ENCODE measurements around the gene CD302. TPM values are rescaled to one million over a fixed set of nuclear protein-coding genes. Genes with fewer than 3 reads are reported as not detected.
A peak's percentile ranks its signal among the peaks of the same experiment; 100 is the strongest.

CD302 gene
- total and polyA plus RNA-seq, 9 donors, result 37.8 to 86.0 (median 59.7) TPM

GRCh38 chr2:159798376-159798725, 343 bp upstream of the CD302 start:
- Histone ChIP-seq H3K27me3 (no peaks in the 10 kb centered on the region), H3K9me3 (peaks cover 0 to 3% of the 10 kb centered on the region in 2 donors), H3K27ac (peak overlapping the region in 1 of 2 donors; percentile 74), H3K4me1 (ENCODE audit: insufficient read depth) (peaks cover 13% of the 10 kb centered on the region), H3K4me3 (peak overlapping the region; percentile 91), H3K36me3 (no peaks in the 10 kb centered on the region)
- intact Hi-C loops (cut with DNase I), result no loop called here
- DNase-seq, result no peak
- WGBS, 3 donors, result 2 to 4% (median 3%) methylated on average over 9 of the region's 9 CpGs
- TF ChIP-seq CTCF (IDR thresholded peaks at IDR 0.05) (no peak), EP300 (IDR thresholded peaks at IDR 0.05) (no peak), POLR2A (IDR thresholded peaks at IDR 0.05) (no peak)

- intact Hi-C loops (cut with DNase I), result no loop called here
- Histone ChIP-seq H3K27me3 (no peaks in the 10 kb centered on the region), H3K27ac (no peak overlapping the region), H3K4me1 (ENCODE audit: insufficient read depth) (peaks cover 13% of the 10 kb centered on the region), H3K36me3 (no peaks in the 10 kb centered on the region), H3K9me3 (peaks cover 0 to 3% of the 10 kb centered on the region in 2 donors), H3K4me3 (peak overlapping the region; percentile 91)
- DNase-seq, result no peak
- WGBS, 3 donors, result 1 to 3% (median 2%) methylated on average over 4 of the region's 4 CpGs
- no peak for TF ChIP-seq POLR2A (IDR thresholded peaks at IDR 0.05)
- no peak for TF ChIP-seq EP300 (IDR thresholded peaks at IDR 0.05)
- no peak for TF ChIP-seq CTCF (IDR thresholded peaks at IDR 0.05)
Observed at GRCh38 chr2:159797225-159797542, 824 bp downstream of the CD302 start.

GRCh38 chr2:159795841-159796690, 1.9 kb downstream of the CD302 start:
- Histone ChIP-seq H3K36me3 (no peaks in the 10 kb centered on the region), H3K4me1 (ENCODE audit: insufficient read depth) (peaks cover 13% of the 10 kb centered on the region), H3K27ac (no peak overlapping the region), H3K4me3 (no peak overlapping the region), H3K9me3 (peaks cover 0 to 3% of the 10 kb centered on the region in 2 donors), H3K27me3 (no peaks in the 10 kb centered on the region)
- no peak for DNase-seq
- WGBS, 3 donors, result 33 to 49% (median 42%) methylated on average over 7 of the region's 7 CpGs
- no peak for TF ChIP-seq EP300 (IDR thresholded peaks at IDR 0.05)
- no peak for TF ChIP-seq CTCF (IDR thresholded peaks at IDR 0.05)
- no peak for TF ChIP-seq POLR2A (IDR thresholded peaks at IDR 0.05)
- intact Hi-C loops (cut with DNase I), result no loop called here

- intact Hi-C loops (cut with DNase I), result no loop called here
- Histone ChIP-seq H3K4me3 (no peak overlapping the region), H3K27ac (no peak overlapping the region), H3K9me3 (peaks cover 0 to 3% of the 10 kb centered on the region in 2 donors), H3K27me3 (no peaks in the 10 kb centered on the region), H3K4me1 (ENCODE audit: insufficient read depth) (peaks cover 10% of the 10 kb centered on the region), H3K36me3 (no peaks in the 10 kb centered on the region)
- no peak for TF ChIP-seq CTCF (IDR thresholded peaks at IDR 0.05)
- no peak for TF ChIP-seq EP300 (IDR thresholded peaks at IDR 0.05)
- no peak for TF ChIP-seq POLR2A (IDR thresholded peaks at IDR 0.05)
- WGBS, 3 donors, result 90 to 94% (median 91%) methylated on average over 1 of the region's 1 CpG
- no peak for DNase-seq
Observed at GRCh38 chr2:159793326-159793725, 4.7 kb downstream of the CD302 start.

Data from ovary (tissue), 9 donors.